Liver (tissue), 3 donors: ENCODE measurements around the gene MAP2K7.

Experiments
- GABPA ChIP-seq, 2 donors: IDR thresholded peaks in 1 of 2; conservative IDR thresholded peaks in 1 of 2; 2 replicates each; pipeline ENCODE4 v1.6.1; 2016; ENCODE audit warnings: antibody characterized with exemption in 2 of 2, mild to moderate bottlenecking in 1 of 2, moderate library complexity in 1 of 2
- RXRA ChIP-seq, 2 donors: IDR thresholded peaks; 2 replicates each; pipeline ENCODE4 v1.6.1; 2017 to 2018; ENCODE audit warnings: antibody characterized with exemption in 2 of 2, mild to moderate bottlenecking in 1 of 2
- TF ChIP-seq, protein P1 (sequence below): fragments of 150-350 bp; IDR thresholded peaks from 2 replicates; pipeline ENCODE4 v1.5.1; 2017; ENCODE audit warnings: improper control_type of control experiment, low read depth, low read length; ENCODE audit not compliant: missing input control
- TF ChIP-seq, protein P2 (sequence below): IDR thresholded peaks from 2 replicates; pipeline ENCODE4 v1.6.1; 2016; ENCODE audit warnings: antibody characterized with exemption, mild to moderate bottlenecking
- donor health status: healthy.
- donor health status: healthy.

DNA sequence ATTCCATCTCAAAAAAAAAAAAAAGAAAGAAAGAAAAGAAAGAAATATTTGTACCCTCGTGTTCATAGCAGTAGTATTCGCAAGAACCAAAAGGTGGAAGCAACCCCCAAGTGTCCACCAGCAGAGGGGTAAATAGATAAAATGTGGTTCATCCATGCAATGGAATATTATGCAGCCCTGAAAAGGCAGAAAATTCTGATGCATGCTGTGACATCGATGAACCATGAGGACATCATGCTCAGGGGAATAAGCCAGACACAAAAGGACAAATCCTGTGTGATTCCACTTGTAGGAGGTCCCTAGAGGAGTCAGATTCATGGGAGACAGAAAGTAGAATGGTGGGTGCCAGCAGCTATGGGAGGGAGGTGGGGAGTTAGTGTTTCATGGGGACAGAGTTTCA lies 21.8 kb upstream of the MAP2K7 start:
- TF ChIP-seq, protein P1, sequence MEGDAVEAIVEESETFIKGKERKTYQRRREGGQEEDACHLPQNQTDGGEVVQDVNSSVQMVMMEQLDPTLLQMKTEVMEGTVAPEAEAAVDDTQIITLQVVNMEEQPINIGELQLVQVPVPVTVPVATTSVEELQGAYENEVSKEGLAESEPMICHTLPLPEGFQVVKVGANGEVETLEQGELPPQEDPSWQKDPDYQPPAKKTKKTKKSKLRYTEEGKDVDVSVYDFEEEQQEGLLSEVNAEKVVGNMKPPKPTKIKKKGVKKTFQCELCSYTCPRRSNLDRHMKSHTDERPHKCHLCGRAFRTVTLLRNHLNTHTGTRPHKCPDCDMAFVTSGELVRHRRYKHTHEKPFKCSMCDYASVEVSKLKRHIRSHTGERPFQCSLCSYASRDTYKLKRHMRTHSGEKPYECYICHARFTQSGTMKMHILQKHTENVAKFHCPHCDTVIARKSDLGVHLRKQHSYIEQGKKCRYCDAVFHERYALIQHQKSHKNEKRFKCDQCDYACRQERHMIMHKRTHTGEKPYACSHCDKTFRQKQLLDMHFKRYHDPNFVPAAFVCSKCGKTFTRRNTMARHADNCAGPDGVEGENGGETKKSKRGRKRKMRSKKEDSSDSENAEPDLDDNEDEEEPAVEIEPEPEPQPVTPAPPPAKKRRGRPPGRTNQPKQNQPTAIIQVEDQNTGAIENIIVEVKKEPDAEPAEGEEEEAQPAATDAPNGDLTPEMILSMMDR, result no peak
- TF ChIP-seq, protein P2, sequence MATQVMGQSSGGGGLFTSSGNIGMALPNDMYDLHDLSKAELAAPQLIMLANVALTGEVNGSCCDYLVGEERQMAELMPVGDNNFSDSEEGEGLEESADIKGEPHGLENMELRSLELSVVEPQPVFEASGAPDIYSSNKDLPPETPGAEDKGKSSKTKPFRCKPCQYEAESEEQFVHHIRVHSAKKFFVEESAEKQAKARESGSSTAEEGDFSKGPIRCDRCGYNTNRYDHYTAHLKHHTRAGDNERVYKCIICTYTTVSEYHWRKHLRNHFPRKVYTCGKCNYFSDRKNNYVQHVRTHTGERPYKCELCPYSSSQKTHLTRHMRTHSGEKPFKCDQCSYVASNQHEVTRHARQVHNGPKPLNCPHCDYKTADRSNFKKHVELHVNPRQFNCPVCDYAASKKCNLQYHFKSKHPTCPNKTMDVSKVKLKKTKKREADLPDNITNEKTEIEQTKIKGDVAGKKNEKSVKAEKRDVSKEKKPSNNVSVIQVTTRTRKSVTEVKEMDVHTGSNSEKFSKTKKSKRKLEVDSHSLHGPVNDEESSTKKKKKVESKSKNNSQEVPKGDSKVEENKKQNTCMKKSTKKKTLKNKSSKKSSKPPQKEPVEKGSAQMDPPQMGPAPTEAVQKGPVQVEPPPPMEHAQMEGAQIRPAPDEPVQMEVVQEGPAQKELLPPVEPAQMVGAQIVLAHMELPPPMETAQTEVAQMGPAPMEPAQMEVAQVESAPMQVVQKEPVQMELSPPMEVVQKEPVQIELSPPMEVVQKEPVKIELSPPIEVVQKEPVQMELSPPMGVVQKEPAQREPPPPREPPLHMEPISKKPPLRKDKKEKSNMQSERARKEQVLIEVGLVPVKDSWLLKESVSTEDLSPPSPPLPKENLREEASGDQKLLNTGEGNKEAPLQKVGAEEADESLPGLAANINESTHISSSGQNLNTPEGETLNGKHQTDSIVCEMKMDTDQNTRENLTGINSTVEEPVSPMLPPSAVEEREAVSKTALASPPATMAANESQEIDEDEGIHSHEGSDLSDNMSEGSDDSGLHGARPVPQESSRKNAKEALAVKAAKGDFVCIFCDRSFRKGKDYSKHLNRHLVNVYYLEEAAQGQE, result no peak
- TF ChIP-seq GABPA (IDR thresholded peaks at IDR 0.05 in 1 of 2, conservative IDR thresholded peaks at IDR 0.05 in 1 of 2) (no peak), RXRA (IDR thresholded peaks at IDR 0.05) (no peak)
